Measurements from ENCODE around the gene ETV6.

Gene ETV6

GRCh38 chr12:11722578-11723138 lies 73.2 kb downstream of the ETV6 start:
- no peak for DNase-seq

DNA sequence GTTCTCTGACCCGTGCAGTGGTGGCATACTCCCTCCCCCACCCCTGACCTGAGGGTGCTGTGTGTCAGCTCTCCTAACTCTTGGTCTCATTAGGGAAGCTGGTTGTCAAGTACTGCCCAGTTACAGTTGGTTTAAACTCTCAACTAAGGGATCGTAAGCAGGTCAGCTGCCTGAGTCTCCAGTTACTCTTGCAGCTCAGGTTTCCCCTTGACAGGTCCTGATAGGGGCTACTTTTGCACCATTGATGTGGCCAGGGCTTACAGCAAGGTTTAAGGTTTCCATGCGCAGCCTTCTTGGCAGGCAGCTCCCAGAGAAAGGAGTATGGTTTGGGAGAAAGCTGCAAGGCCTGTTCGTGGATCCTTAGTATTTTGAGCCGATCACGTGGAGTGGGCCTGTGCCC lies 74.5 kb downstream of the ETV6 start:
- DNase-seq = no peak

- peak; percentile 12 for DNase-seq
Measured at GRCh38 chr12:11724888-11725311, 75.4 kb downstream of the ETV6 start.

DNA sequence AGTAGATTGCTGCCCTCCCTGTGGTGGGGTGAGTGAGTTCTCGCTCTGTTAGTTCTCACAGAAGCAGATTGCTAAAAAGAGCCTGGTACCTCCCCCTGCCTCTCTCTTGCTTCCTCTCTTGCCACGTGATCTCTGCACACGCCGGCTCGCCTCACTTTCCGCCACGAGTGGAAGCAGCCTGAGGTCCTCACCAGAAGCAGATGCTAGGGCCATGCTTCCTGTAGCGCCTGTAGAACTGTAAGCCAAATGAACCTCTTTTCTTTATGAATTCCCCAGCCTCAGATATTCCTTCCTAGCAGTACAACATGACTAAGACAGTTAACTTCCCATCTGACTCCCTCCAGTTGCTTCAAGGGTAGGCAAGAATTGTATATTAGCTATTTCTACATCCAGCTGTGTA lies 76.2 kb downstream of the ETV6 start:
- no peak for DNase-seq

GRCh38 chr12:11726659-11727058 lies 77.2 kb downstream of the ETV6 start:
- DNase-seq = no peak

- DNase-seq = no peak
Measured at GRCh38 chr12:11727133-11727664, 77.7 kb downstream of the ETV6 start.

DNA sequence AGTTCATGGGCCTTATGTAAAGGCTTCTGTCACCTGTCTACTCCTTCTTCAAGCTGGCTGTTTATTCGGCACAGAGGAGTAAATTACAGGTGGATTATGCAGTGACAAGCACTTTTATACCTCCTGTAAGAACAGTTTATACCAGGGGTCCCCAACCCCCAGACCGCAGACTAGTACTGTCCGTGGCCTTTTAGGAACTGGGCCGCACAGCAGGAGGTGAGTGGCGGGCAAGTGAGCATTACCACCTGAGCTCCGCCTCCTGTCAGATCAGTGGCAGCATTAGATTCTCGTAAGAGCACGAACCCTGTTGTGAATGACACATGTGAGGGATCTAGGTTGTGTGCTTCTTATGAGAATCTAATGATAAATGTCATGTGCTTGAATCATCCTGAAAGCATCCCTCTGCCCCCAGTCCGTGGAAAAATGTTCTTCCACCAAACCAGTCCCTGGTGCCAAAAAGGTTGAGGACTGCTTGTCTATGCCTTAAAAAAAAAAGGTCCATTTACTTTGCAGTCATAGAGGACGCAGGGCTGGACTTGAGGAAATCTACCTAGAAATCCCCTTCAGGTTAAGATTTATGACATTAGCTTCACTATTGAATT lies 78.8 kb downstream of the ETV6 start:
- peak; percentile 48 for DNase-seq

DNA sequence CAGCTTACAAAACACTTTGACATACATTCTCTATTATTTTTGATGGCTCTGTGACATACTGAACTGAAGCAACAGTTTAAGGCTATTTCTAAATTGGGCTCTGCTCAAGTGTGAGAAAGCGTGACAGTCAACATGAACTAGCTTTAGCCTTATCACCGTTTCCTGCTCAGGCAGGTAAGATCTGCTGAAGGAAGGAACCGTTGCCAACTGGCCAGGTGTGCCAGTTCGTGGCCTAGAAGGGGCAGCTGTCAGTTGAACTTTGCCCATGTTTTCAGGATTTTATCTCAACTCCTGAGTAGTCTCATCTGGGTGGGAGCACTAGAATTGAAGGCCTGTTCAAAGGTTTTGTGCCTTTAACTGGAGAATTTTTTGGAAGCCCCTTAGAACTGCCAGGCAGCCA lies 79.5 kb downstream of the ETV6 start:
- no peak for DNase-seq

- DNase-seq = no peak
Measured at GRCh38 chr12:11729439-11730150, 80.1 kb downstream of the ETV6 start.

DNA sequence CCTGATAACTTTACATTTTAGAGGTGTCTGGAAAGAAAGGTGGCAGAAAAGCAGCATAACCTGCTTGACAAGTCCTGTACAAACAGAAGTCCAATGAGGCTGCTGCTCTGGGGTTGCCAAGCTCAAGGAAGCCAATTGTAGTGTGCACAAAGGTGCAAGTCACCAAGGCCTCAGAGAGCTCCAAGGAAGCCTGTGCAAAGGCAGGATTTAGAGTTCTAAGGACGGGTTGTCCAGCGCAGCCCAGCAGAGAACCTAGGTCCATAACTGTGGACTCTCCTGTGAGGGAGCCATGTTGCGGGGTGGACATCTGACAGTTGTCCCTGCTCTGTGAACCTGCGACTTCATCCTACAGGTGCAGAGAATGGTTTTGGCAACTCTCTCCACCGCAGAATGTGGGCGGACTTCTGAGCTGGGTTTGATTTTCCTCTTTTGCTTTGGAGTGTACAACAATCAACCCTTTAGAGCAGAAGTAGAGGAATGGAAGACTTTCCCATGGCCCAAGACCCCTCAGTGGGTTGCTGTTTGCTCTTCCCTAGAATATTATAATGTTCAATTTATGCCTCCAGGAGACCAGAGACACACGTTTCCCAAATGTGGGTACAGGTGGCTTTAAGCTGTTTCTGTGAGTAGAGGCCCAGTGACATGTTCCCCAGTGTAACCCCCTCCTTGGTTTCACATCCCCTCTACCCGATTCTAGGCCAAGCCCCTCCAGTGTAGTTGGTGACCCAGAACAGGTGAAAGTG lies 81.0 kb downstream of the ETV6 start:
- DNase-seq = no peak

GRCh38 chr12:11731042-11731357 lies 81.5 kb downstream of the ETV6 start:
- DNase-seq = no peak

DNA sequence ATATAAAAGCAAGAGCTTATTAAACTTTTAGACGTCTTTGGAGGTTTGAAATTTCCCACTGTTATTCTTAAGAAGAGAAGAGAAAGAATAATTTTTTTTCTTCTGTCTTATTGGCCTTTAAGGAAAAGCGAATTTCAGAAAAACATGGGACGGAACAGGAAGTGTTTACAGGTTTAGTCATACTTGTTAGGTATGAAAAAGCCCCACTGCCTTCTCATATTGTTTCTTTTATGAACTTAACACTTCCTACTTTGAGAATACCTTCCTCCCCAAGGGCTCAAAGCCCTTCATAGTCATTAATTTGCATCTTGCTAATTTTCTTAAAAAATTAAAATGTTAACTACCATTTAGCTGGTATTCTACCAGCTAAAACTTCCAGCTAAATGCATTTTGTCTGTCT lies 82.0 kb downstream of the ETV6 start:
- DNase-seq = peak; percentile 63

GRCh38 chr12:11732023-11732422 lies 82.5 kb downstream of the ETV6 start:
- no peak for DNase-seq

- DNase-seq = no peak
Measured at GRCh38 chr12:11732715-11733114, 83.2 kb downstream of the ETV6 start.

GRCh38 chr12:11734580-11735180 lies 85.2 kb downstream of the ETV6 start:
- DNase-seq = no peak

DNA sequence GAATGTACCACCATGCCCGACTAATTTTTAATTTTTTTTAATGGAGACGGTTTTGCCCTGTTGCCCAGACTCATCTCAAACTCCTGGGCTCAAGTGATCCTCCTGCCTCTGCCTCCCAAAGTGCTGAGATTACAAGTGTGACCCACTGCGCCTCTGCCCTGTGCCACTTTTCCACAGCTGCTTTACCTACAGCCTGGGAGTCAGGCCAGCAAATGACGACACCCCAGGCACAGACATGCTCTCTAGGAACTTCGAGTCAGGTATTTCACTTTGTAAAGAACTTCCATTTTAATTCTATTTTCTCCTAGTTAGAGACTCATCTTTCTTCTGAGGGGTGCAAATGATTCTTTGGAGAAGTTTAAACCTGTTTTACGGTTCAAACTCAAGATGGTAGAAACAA lies 89.0 kb downstream of the ETV6 start:
- DNase-seq = no peak

GRCh38 chr12:11739980-11740577 lies 90.6 kb downstream of the ETV6 start:
- DNase-seq = no peak

DNA sequence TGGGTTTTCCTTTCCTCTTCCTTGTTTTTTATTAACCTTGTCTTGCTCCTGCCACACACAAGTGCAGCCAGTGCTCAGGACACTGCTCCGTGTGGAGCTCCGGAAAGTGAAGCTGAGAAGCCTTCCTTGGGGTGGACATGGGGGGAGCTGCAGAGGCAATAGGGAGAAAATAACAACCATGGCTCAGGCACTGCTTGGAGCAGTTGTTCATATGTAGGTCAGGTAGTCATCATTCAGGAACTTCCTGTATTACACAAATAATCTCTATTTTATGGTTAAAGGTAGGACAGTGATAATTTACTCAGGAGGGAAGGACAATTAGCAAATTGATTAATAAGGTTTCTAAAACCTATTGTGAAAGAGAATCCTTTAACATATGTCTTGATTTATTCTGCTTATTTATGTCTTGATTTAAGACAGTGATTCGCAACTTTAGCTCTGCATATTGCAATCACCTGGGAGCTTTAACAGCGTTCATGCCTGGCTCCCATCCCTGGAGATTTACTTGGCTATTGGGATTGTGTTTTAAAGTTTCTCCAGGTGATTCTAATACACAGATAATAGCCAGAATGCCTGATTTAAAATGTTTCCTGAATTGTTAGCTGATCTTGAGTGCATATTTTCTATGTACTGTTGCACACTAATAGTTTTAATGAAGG lies 92.1 kb downstream of the ETV6 start:
- DNase-seq = no peak

- no peak for DNase-seq
Measured at GRCh38 chr12:11743423-11744409, 94.2 kb downstream of the ETV6 start.

- no peak for DNase-seq
Measured at GRCh38 chr12:11744410-11744801, 94.9 kb downstream of the ETV6 start.

GRCh38 chr12:11745113-11745512 lies 95.6 kb downstream of the ETV6 start:
- no peak for DNase-seq
